GM12864 (cell line): Measurements from ENCODE around the gene SEC22A.

Experiments used
- DNase-seq: peaks from one replicate; pipeline ENCODE4 v3.0.0-alpha.2; 2011; ENCODE audit warnings: low read depth
- H3K4me3 ChIP-seq: 2 replicates; pipeline ENCODE4 v1.5.1; 2011; ENCODE audit warnings: mild to moderate bottlenecking, low read depth, low read length, control low read depth
- TF ChIP-seq, protein P1 (sequence below): IDR thresholded peaks from 2 replicates; pipeline ENCODE4 v1.5.1; 2011; ENCODE audit warnings: low read depth, mild to moderate bottlenecking, moderate library complexity, low read length, control low read depth, inconsistent platforms; ENCODE audit errors: missing control alignments

SEC22A gene

DNA sequence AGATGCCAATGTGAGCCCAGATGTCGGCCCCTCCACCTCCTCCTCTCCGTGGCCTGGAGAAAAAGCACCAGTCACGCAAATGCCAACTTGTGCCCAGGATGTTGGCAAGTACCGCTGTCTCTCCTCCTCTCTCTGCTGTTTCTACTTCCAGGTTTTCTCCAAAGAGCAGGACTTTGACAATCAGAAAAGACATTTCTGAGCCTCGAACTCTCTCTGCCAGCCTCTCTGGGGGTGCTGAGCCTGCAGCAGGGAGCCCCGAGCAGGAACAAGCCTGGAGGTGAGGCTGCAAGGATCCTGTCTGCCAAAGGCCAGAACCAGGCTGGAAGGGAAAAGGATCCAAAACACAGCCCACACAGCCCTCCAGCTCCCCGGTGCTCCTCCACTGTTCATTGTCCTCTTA is 89.7 kb downstream of the SEC22A start:
- no peak overlapping the region for H3K4me3 ChIP-seq
- DNase-seq: no peak
- TF ChIP-seq, protein P1, sequence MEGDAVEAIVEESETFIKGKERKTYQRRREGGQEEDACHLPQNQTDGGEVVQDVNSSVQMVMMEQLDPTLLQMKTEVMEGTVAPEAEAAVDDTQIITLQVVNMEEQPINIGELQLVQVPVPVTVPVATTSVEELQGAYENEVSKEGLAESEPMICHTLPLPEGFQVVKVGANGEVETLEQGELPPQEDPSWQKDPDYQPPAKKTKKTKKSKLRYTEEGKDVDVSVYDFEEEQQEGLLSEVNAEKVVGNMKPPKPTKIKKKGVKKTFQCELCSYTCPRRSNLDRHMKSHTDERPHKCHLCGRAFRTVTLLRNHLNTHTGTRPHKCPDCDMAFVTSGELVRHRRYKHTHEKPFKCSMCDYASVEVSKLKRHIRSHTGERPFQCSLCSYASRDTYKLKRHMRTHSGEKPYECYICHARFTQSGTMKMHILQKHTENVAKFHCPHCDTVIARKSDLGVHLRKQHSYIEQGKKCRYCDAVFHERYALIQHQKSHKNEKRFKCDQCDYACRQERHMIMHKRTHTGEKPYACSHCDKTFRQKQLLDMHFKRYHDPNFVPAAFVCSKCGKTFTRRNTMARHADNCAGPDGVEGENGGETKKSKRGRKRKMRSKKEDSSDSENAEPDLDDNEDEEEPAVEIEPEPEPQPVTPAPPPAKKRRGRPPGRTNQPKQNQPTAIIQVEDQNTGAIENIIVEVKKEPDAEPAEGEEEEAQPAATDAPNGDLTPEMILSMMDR: no peak

- H3K4me3 ChIP-seq: no peak overlapping the region
- no peak for DNase-seq
- TF ChIP-seq, protein P1: no peak
Measured at GRCh38 chr3:123292321-123293310, 90.9 kb downstream of the SEC22A start.

- no peak overlapping the region for H3K4me3 ChIP-seq
- TF ChIP-seq, protein P1: no peak
- no peak for DNase-seq
Measured at GRCh38 chr3:123294296-123294938, 92.7 kb downstream of the SEC22A start.

DNA sequence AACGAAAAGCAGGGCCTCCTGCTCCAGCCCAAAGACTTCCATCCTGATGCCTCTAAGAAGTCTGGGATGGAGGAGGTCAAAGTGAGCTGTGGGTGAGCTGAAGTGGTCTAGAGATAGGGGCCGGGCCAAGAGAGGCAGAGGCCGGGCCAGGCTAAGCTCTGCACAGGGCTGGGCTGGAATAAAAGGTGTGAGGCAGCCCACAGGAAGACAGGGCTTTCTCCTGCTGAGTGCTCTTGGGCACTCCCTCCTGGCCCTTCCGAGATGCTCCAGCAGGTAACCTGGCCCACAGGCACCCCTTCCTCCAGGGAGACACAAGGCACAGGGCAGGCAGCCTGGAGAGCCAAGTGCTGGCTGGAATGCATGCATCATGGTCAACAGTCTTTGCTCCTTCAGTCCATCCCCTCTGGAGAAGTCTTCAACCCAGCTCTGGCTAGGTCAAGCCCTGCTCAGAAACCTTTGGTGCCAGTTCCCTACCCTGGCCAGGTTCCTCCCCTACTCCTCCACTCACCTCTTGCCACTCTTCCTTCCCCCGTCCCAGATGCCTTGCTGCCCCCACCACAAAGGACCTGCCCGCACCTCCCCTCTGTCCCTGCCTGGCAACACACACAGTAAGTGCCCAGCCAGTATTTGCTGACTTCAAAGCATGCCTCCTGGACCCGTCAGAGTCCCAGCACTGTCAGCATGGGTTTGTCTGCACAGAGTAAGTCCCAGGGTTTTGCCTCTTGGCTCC is 93.6 kb downstream of the SEC22A start:
- TF ChIP-seq, protein P1: no peak
- DNase-seq: no peak
- no peak overlapping the region for H3K4me3 ChIP-seq

DNA sequence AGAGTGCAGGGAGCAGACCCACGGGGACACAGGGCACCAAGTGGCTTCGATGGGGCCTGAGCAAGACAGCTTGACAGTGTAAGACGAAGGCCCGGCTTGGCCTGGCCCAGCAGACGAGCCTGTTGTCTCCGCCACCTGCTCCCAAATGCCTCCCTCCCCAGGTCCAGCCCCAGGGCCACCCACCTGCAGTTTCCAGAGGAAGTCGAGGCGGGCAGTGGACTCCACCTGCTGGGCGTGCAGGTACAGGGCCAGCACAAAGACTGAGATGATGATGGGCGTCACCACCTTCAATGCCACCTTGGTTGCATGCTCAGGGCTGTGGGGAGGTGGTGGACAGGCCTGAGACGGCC is 94.1 kb downstream of the SEC22A start:
- TF ChIP-seq, protein P1: no peak
- H3K4me3 ChIP-seq: no peak overlapping the region
- DNase-seq: no peak

DNA sequence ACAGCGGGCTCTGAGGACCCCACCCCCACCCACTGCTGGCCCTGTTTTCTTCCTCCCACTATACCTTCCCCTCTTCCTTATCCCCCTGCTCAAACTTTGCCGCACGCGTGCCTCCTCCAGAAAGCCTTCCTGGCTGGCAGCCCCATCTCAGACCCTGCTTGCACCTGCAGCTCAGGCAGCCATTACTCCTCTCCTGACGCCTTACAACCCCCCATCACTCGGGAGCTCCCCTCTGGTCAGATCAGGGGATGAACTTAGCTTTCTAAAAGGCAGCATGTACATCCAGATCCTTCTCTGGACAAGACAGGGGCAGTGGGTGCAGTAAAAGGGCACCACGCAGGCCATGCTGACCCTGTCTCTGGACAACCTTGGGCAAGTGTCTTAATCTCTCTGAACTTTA is 94.5 kb downstream of the SEC22A start:
- no peak for DNase-seq
- TF ChIP-seq, protein P1: no peak
- H3K4me3 ChIP-seq: no peak overlapping the region
